ENCODE data around the gene FNBP1. TPM values are rescaled to one million over a fixed set of nuclear protein-coding genes. Genes with fewer than 3 reads are reported as not detected.

FNBP1 gene
- total RNA-seq, 1 donor from 2014 or later, result 51.2 TPM

DNA sequence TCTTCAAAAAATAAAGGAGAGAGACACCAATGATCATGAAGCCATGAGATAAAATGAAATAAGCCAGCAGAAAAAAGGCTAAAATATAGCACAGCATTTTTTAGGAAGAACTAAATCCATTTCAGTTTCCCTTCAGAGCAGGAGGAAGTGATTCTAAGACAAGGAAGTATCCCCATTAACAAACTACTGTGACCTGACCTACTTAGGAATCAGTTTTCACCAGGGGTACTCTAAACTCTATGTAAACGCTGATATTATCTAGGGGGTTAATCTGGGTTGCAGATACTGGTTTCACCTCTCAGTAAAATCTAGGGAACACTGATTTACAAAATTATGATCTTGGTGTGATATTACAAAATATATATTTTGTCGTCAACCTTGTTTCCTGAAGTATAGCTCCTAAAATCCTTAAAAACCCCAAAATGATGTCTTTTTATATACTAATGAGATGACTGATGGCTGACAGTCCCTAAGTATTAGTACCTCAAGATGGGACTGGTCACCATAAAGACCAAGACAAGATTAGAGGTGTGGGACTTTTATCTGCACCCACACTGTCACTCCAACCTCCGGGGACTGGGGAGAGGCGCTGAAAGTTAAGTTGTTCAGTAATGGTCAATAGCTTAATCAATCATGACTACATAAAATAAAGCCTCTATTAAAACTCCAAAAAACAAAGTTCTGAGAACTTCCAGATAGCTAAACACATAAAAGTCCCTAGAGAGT, 2.9 kb upstream of the FNBP1 start:
- DNase-seq (ENCODE audit: low read depth in 2 of 2), result no peak

GRCh38 chr9:130043654-130044623, 950 bp upstream of the FNBP1 start:
- DNase-seq (ENCODE audit: low read depth in 2 of 2), result peak; percentile 62 to 84

DNA sequence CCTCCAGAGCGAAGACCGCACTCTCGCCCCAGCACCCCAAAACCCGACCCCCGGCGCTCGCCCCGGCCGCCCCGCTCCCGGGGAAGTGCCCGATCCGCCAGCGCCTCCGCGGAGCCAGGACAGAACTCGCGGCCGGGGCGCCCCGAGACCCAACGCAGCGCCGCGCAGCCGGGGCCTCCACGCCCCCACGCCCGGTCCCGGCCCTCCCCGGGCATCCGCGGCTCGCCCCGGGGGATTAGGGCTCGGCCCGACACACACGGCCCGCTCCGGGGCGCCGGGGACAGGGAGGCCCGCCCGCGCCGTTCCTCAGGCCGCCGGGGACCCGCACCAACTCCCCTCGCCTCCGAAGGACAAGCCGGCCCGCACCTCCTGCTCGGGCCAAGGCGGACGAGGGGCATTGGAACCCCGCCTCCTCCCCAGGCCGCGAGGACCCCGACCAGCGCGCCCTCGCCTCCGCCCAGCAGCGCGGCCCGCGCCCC, 544 bp downstream of the FNBP1 start:
- peak in 1 of 2 donors; percentile 38 for DNase-seq (ENCODE audit: low read depth in 2 of 2)

- peak in 1 of 2 donors; percentile 30 for DNase-seq (ENCODE audit: low read depth in 2 of 2)
Observed at GRCh38 chr9:130041648-130042405, 1.2 kb downstream of the FNBP1 start.

DNA sequence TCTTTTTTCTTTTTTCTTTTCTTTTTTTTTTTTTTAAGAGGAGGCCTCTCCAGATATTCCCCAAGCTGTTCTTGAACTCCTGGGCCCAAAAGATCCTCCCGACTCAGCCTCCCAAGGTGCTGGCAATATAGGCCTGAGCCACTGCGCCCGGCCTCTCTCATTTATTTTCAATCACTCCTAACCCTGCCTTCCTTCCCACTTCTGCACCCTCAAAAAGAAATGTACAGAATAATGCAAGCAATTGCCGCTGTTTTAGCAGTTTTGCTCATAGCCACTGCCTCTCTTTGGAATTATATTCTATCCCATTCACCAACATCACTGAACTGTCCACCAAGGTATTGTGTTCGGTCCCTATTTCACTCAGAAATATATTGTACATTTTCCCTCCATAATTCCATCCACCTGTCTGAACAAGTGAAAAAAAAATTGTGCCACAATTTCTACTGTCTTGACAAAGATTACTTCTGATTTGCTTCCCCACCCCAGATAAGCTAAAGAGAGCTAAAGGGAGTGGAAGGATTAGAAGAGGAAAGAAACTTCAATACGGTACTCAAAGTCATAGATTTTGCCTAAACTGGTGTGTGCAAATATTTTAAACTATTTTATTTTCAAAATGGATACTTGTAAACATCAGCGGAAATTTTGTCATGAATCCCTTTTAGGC, 1.9 kb downstream of the FNBP1 start:
- DNase-seq (ENCODE audit: low read depth in 2 of 2), result no peak

- peak; percentile 26 to 43 for DNase-seq (ENCODE audit: low read depth in 2 of 2)
Observed at GRCh38 chr9:130039528-130040147, 3.4 kb downstream of the FNBP1 start.

DNA sequence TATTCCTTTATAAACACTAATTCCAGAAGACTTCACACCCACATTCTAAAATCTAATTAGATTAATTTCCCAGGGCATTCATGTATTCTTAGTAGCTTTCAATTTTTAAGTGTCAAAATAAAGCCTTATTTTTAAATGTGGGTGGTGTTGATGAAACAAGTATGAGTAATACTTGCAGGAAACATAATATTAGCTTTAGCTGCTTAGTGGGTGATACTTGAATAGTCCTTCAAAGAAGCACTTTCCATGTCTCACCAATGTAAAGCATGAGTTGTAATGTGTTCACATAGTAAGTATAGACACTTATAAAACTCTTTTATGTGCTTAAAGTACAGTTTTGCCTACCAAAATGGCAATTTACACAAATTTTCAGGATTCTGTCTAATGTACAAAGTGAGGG, 6.9 kb downstream of the FNBP1 start:
- peak in 1 of 2 donors; percentile 68 for DNase-seq (ENCODE audit: low read depth in 2 of 2)

GRCh38 chr9:130034570-130034969, 8.4 kb downstream of the FNBP1 start:
- peak in 1 of 2 donors; percentile 54 for DNase-seq (ENCODE audit: low read depth in 2 of 2)

GRCh38 chr9:130030651-130031127, 12.3 kb downstream of the FNBP1 start:
- no peak for DNase-seq (ENCODE audit: low read depth in 2 of 2)

DNA sequence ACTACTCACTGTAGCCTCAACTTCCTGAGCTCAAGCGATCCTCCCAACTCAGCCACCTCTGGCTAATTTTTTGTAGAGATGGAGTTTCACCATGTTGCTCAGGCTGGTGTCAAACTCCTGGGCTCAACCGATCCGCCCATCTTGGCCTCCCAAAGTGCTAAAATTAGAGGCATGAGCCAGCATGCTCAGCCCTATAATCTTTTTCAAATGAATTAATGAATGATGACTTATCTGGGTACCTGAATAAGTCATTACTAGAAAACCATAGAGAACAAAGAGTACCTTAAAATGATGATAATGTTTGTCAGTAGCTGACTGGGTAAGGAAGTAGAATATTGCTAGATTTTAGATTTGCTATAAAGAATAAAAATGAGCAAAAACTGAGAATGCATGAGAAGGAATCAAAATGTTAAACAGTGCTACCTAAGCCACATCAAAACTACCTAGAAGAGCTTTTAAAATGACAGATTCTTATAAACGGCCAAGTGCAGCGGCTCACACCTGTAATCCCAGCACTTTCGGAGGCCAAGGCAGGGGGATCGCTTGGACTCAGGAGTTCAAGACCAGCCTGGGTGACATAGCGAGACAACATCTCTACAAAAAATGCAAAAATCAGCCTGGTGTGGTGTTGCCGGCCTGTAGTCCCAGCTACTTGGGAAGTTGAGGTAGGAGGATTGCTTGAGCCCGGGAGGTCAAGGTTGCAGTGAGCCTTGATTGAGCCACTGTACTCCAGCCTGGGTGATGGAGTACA, 13.6 kb downstream of the FNBP1 start:
- no peak for DNase-seq (ENCODE audit: low read depth in 2 of 2)

DNA sequence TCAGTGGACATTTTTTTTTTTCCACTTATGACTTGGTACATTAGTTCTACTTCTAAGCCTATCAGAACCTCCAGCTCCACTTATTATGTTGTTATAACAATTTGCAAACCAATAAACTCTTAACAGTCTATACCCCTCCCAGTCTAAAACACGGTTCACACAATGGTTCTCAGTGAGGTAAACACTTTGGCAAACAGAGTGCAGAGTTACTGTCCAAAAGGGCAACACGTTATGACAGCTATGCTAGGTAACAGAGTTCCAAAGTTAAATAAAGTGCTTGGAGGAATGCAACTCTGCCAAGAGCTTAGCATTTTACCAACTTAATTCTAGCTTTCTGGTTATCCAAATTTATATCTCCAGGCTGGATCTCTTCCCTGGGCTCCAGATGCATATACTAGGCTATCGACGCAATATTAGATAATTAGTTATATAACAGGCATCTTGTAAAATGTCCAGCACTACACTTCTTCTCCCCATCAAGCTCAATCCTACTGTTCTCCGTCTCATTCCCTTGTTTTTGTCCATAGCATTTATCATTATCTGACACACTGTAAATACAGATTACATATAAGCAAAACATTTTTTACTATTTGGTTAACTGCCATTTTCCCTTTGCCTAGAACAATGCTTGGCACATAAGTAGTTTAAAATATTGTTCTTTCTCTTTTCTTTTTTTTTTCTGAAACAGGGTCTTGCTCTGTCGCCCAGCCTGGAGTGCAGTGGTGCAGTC, 14.3 kb downstream of the FNBP1 start:
- DNase-seq (ENCODE audit: low read depth in 2 of 2), result peak in 1 of 2 donors; percentile 77

DNA sequence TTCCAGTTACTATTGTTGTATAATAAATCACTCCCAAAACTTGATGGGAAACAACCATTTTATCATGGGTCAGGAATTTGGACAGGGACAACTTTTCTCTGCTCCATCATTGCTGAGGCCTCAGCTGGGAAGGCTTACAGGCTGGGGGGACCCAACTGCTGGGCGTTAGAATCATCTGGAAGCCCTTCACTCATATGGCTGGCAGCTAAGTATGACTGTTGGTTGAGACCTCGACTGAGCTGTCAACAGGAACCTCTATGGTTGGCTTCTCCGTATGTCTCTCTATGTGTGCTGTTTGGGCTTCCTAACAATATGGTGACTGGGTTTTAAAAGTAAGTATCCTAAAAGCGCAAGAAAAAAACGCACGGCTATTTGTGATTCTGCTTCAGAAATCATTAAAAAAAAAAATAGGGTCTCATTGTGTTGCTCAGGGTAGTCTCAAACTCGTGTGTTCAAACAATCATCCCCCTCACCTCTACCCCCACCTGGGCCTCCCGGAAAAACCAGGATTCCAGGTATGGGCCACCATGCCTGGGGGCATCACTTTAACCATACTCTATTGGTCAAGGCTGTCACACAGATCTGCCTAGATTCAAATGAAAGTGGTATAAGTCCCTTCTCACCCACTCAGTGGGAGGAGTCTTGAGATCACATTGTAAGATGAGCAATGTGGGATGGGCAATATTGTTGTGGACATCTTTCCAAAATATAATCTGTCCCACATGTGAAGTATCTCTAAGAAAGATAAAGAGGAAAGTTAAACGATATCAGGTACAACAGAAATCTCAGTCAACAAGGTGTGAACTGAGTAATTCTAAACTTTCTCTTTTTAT, 15.2 kb downstream of the FNBP1 start:
- no peak for DNase-seq (ENCODE audit: low read depth in 2 of 2)

GRCh38 chr9:130026583-130027340, 16.2 kb downstream of the FNBP1 start:
- DNase-seq (ENCODE audit: low read depth in 2 of 2), result no peak

DNA sequence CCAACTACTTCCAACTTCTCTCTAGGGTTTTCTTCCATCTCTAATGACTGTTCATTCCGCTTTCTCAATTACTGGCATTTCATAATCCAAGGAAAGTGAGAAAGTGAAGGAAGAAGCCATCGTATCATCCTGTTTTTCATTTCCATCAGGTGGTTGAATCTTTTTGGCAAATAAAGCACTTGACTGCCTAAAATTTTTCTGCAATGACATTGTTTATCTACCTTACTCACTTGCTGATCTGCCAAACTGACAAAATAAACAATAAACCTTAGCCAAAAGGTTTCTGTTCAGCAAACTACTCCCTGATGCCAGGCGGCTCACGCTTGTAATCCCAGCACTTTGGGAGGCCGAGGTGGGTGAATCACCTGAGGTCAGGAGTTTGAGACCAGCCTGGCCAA, 18.4 kb downstream of the FNBP1 start:
- DNase-seq (ENCODE audit: low read depth in 2 of 2), result no peak

- DNase-seq (ENCODE audit: low read depth in 2 of 2), result no peak
Observed at GRCh38 chr9:130023994-130024596, 18.9 kb downstream of the FNBP1 start.

DNA sequence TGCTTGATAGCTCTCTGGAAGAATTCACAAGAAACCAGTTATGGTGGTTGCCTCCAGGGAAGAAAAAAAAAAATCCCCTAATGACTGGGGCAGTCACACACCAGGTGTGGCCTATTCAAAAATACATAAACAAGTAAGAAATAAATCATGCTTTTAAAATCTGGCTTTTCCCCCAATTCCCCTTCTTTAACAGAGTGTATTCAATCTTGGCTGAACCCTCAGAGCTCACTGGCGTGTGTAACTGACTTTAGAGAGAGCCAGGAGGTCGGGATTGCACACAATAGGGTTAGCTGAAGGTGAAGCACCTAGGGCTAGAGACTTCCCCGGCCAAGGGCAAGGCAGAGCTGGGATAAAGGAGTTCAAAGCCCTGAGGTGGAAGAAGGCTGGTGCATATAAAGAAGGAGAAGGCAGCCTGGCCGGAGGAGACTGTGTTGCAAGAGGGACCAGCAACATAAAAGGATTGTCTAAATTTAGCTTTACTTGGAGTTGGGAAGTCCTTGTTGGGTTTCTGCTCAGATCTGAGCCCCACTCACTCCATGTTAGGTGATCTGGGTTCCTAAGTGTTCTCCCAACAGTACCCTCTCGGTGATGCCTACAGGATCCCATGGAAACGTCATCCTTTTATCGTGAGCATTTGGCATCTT, 19.7 kb downstream of the FNBP1 start:
- no peak for DNase-seq (ENCODE audit: low read depth in 2 of 2)

Data from lung microvascular endothelial cell (primary cell).